ENCODE data around the gene SSBP3.
"Not testable (repeated sequence)": the region's sequence is repeated elsewhere in the genome, so short reads cannot be mapped to it uniquely, and the experiment has no call there.

Gene SSBP3

DNA sequence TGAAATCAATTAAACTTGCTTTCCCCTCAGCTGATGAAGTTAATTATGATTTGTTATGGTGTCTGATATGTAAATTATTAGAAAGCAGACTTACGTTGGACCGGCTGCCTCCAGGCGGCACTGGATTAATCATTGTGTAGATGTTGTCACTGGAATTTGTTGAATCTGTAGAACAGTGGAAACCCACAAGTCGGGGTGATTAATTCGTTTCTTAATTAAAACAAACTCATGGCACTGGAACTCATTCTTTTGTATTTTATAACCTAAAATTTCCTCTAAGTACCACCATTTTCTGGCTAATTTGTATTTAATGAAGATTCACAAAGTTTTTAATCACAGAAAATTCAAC lies 167.2 kb downstream of the SSBP3 start:
- DNase-seq = no peak

- no peak for DNase-seq
Observed at GRCh38 chr1:54238353-54239034, 167.7 kb downstream of the SSBP3 start.

DNA sequence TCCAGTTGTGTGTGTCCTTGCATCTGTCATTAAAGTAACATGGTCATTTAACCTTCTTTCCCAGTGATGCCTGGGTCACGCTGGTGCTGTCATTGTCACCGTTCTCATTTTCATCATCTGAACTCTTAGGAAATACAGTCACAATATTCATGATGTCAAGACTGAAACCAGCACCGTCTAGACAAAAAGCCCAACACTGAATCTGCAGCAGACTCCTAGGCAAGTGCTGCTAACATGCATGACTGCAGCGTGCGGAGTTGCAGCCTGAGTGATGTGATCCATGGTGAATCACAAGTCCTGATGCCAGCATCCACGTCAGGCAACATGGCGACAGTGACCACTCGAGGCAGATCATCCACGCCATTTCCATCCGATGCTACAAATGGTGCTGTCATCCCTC lies 168.6 kb downstream of the SSBP3 start:
- no peak for DNase-seq

DNA sequence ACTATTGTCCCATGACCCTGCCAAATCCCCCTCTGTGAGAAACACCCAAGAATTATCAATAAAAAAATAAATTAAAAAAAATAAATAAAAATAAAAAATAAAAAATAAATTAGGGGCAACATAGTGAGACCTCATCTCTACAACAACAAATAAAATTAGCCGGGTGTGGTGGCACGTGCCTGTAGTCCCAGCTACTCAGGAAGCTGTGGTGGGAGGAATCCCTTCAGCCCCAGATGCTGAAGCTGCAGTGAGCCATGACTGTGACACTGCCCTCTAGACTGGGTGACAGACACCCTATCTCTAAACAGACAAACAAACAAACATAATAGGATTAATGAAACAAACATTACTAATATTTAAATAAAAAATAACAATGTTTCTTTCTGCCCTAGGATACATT lies 171.9 kb downstream of the SSBP3 start:
- DNase-seq = no peak

- not testable (repeated sequence) for DNase-seq
Observed at GRCh38 chr1:54233196-54233595, 173.0 kb downstream of the SSBP3 start.

GRCh38 chr1:54230507-54231339 lies 175.5 kb downstream of the SSBP3 start:
- DNase-seq = no peak

DNA sequence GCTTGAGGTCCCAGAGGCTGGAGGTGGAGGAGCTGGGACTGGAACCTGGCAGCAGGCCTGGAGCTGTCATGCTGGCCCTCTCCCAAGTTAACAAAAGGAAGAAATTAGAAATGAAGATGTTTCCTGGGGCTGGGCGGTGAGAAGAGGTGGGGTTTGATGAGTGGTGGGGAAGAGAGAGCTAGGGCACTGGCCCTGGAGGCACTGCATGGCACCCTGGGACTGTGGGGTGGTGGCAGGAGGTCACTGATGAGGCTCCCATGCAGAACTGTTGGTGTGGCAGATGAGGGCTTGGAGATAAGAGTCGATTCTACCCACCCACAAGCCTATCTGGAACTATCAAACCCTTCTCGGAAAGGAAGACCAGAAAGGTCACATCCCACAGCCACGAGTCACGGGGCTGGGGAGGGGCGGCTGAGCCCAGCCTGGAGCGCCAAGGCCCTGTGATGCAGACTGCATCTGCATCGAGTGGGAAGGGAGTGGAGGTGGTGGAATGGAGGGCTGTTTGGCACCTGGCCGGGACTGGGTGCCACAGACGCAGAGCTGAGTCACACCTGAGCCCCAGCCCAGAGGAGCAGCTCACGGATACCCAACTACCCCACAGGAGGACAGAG lies 176.8 kb downstream of the SSBP3 start:
- DNase-seq = peak; percentile 39

DNA sequence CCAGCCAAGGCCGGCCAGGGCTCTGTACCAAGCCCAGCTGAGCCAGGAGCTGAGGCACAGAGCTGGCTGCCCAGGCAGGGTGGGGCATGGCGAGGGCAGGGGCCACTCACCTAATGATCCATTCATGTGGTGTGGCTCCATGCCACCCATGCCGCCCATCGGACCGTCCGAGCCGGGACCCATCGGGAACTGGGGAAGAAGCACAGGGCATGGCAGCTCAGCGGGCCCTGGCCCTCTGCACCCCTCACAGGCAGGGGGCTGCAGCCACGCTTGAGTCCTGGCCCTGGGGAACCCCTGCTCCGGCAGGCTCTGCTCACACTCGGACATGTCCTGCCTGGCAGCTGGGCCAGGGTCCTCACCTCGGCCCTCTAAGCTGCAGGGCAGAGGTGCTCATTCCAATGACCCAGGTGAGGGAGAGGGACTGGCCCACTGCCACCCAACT lies 177.5 kb downstream of the SSBP3 start:
- DNase-seq = no peak

- DNase-seq = no peak
Observed at GRCh38 chr1:54227891-54228310, 178.3 kb downstream of the SSBP3 start.

- peak; percentile 71 for DNase-seq
Observed at GRCh38 chr1:54227091-54227602, 179.0 kb downstream of the SSBP3 start.

GRCh38 chr1:54225986-54226559 lies 180.1 kb downstream of the SSBP3 start:
- DNase-seq = no peak

GRCh38 chr1:54225378-54225777 lies 180.8 kb downstream of the SSBP3 start:
- no peak for DNase-seq

GRCh38 chr1:54224233-54224632 lies 182.0 kb downstream of the SSBP3 start:
- DNase-seq = no peak

GRCh38 chr1:54223441-54224202 lies 182.6 kb downstream of the SSBP3 start:
- DNase-seq = no peak

DNA sequence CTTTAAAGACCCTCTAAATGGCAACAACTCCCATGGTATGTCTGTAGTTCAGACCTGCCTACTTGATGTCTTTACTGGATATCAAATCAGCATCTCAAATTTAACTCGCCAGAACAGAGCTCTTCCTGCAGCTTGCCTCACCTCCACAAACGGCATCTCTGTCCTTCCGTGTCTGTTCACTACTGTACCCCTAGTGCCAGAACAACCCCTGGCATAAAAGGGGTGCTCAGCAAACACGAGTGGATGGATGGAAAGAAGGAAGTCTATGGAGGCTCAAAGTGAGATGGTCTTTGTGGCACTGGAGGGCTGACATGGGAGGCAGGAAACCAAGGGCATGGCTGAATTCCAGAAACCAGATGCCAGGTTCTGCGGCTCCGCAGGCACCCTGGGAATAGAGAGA lies 183.5 kb downstream of the SSBP3 start:
- DNase-seq = no peak

DNA sequence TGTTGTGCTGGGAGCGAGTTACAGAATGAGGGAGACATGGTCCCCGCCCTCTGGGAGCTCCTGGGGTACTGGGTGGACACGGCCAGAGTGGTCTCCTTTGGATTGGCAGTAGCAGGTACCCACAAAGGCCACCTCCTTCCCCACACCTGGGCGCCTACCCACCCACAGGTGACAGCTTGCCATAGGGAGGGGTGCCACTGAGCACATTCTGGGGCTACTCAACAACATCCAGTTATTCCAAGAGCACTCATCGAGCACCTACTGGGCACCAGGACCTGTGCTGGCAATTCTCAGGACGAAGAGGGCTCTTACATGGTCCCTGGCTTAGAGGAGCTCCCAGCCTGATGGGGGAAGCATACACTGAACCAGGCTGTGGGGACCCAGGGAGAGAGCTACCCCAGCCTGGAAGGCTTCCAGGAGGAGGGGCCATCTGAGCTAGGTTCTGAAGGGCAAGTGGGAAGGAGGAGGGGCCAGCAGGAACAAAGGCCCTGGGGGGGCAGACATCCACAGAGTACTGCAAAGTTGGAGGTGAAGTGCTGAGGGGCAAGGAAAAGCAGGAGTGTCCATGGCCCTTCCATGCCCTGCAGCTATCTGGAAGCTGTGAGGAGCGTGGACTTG lies 184.2 kb downstream of the SSBP3 start:
- no peak for DNase-seq

- DNase-seq = no peak
Observed at GRCh38 chr1:54221113-54221834, 184.9 kb downstream of the SSBP3 start.

DNA sequence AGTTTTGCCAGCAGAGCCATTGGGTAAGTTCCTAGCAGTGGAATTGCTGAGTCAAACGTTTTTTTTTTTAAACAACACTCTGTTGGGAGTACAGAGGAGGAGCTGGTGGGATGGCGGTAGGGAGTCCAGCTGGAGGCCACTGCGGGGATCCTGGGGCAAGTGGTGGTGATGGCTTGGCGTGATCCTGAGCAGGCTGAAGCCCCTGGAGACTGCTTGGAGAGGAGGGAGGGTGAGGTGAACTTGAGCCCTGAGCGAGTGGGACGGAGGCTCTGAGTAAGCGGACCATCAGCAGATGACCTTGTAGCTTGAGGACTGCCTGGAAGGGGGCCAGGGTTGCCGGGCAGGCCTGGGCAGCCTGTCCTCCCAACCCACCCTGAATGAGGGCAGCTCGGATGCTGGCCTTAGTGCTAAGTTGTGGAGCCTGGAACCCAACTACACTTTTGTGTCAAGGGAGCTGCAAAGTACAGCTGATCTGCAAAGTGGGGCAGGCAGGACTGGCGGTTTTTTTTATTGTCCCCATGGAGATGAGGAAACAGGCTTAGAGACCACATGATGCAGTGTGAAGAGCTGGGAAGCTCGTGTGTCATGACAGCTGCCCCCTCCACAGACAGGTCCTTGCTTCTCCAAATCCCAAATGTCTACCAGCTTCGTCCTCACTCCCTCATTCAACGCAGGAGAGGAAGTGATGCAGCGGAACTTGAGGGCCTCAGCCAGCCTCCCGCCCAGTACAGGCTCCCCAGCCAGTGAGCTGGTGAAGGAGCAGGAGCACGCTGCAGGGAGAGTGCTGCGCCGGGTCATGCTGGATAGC lies 186.0 kb downstream of the SSBP3 start:
- DNase-seq = no peak

DNA sequence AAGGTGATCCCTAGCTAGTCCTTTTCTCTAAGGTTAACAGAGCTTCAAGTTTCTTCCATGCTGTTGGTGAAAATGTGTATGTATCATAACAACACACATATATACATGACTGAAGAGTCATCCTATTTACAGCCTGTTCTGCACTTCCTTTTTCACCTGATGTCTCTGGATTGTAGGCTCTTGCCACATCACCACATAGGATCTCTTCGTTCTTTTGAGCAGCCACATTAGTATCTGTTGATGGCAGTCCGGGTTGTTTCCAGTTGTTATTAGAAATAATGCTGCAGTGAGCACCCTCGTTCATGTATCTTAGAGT lies 186.5 kb downstream of the SSBP3 start:
- DNase-seq = no peak

- DNase-seq = no peak
Observed at GRCh38 chr1:54218883-54219687, 187.1 kb downstream of the SSBP3 start.
